Glutamatergic neuron (in vitro differentiated cells): Measurements from ENCODE around the gene IRS1. TPM values are rescaled to one million over a fixed set of nuclear protein-coding genes. Genes with fewer than 3 reads are reported as not detected.

Source experiments
- DNase-seq: peaks from one replicate; pipeline ENCODE4 v3.0.0; 2022
- H3K27ac Mint-ChIP-seq: one replicate; pipeline ENCODE4 v1.8.0; 2020; ENCODE audit warnings: mild to moderate bottlenecking, mixed read lengths, inconsistent platforms; ENCODE audit not compliant: unreplicated experiment
- H3K27me3 Mint-ChIP-seq: one replicate; pipeline ENCODE4 v1.8.0; 2020; ENCODE audit warnings: mild to moderate bottlenecking, moderate library complexity, mixed read lengths, inconsistent platforms; ENCODE audit not compliant: unreplicated experiment
- H3K36me3 Mint-ChIP-seq: one replicate; pipeline ENCODE4 v1.8.0; 2020; ENCODE audit warnings: mild to moderate bottlenecking, mixed read lengths, inconsistent platforms; ENCODE audit not compliant: unreplicated experiment
- H3K4me1 Mint-ChIP-seq: one replicate; pipeline ENCODE4 v1.8.0; 2020; ENCODE audit warnings: mild to moderate bottlenecking, low read depth, mixed read lengths, inconsistent platforms; ENCODE audit not compliant: unreplicated experiment
- H3K4me3 Mint-ChIP-seq: one replicate; pipeline ENCODE4 v1.8.0; 2020; ENCODE audit warnings: mild to moderate bottlenecking, mixed read lengths, inconsistent platforms; ENCODE audit not compliant: unreplicated experiment
- H3K9me3 Mint-ChIP-seq: one replicate; pipeline ENCODE4 v1.8.0; 2020; ENCODE audit warnings: mild to moderate bottlenecking, moderate library complexity, mixed read lengths, inconsistent platforms; ENCODE audit not compliant: unreplicated experiment
- total RNA-seq: library from RNA; stranded (reverse); fragmentation: NEBNext Ultra II Directional; extraction: Animal tissue kit (Norgen Biotek cat#: 25700); gene quantifications from one replicate; pipeline ENCODE4 v1.2.1, GENCODE V29; 2021; ENCODE audit not compliant: unreplicated experiment
- TF ChIP-seq, protein P1 (sequence below): fragments of 200-600 bp; sonication (generic); IDR thresholded peaks from one replicate; pipeline ENCODE4 v1.5.0; 2021; ENCODE audit not compliant: partially characterized antibody, unreplicated experiment

Gene IRS1
- total RNA-seq, 1 donor from 2014 or later = 8.1 TPM

DNA sequence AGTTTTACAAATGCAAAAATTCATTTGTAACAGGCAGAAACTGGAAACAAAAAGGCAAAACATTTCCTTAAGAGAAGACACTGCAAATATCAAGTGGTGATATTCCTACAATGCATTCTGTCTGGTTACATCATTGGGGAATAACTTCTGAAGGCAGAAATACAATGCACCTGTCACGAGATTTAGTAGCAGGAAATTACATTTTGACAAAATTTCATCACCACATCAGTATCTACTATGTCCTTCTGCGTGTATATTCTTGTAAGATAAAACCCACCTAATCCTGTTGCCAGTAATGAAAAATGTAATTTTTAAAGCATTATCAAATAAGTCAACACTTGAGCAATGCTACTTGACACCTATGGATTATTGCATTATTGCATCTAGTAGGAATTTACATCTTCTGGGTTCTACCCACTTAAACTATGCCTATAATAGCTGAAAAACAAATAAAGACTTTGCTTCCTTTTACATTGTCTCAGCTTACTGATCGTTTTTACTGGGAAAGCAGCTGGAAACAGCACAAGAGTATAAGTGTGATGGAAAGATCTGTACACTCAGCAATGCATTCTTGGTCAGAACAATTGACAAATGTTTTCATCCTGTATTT, 59.5 kb downstream of the IRS1 start:
- TF ChIP-seq, protein P1, sequence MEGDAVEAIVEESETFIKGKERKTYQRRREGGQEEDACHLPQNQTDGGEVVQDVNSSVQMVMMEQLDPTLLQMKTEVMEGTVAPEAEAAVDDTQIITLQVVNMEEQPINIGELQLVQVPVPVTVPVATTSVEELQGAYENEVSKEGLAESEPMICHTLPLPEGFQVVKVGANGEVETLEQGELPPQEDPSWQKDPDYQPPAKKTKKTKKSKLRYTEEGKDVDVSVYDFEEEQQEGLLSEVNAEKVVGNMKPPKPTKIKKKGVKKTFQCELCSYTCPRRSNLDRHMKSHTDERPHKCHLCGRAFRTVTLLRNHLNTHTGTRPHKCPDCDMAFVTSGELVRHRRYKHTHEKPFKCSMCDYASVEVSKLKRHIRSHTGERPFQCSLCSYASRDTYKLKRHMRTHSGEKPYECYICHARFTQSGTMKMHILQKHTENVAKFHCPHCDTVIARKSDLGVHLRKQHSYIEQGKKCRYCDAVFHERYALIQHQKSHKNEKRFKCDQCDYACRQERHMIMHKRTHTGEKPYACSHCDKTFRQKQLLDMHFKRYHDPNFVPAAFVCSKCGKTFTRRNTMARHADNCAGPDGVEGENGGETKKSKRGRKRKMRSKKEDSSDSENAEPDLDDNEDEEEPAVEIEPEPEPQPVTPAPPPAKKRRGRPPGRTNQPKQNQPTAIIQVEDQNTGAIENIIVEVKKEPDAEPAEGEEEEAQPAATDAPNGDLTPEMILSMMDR = no peak
- no peaks in the 10 kb centered on the region for H3K4me1 Mint-ChIP-seq
- no peak overlapping the region for H3K27ac Mint-ChIP-seq
- no peak overlapping the region for H3K4me3 Mint-ChIP-seq
- no peaks in the 10 kb centered on the region for H3K9me3 Mint-ChIP-seq
- no peaks in the 10 kb centered on the region for H3K36me3 Mint-ChIP-seq
- H3K27me3 Mint-ChIP-seq = no peaks in the 10 kb centered on the region
- no peak for DNase-seq

DNA sequence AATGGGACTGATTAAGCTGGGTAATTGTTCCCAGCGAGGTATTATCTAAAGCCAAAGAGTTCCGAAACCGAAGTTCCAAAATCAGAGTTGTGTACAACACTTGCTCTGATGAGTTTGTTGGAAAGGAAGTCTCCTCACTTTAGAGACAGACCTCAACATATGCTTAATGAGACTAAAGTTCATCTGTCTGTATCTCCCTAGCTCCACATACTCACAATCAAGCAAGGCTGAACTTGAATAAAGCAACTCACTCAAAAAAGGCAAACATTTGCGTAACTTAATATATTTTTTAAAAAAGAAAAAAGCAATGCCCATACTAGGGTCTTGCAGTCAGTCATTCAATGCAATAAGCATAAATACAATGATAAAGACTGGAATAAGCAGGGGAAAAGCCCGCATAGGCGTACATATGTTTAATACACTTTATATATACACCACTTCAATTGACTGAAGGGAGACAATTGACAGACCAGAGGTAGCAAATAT, 60.0 kb downstream of the IRS1 start:
- TF ChIP-seq, protein P1 = no peak
- no peaks in the 10 kb centered on the region for H3K9me3 Mint-ChIP-seq
- no peak for DNase-seq
- no peak overlapping the region for H3K27ac Mint-ChIP-seq
- no peaks in the 10 kb centered on the region for H3K27me3 Mint-ChIP-seq
- no peak overlapping the region for H3K4me3 Mint-ChIP-seq
- no peaks in the 10 kb centered on the region for H3K4me1 Mint-ChIP-seq
- no peaks in the 10 kb centered on the region for H3K36me3 Mint-ChIP-seq

DNA sequence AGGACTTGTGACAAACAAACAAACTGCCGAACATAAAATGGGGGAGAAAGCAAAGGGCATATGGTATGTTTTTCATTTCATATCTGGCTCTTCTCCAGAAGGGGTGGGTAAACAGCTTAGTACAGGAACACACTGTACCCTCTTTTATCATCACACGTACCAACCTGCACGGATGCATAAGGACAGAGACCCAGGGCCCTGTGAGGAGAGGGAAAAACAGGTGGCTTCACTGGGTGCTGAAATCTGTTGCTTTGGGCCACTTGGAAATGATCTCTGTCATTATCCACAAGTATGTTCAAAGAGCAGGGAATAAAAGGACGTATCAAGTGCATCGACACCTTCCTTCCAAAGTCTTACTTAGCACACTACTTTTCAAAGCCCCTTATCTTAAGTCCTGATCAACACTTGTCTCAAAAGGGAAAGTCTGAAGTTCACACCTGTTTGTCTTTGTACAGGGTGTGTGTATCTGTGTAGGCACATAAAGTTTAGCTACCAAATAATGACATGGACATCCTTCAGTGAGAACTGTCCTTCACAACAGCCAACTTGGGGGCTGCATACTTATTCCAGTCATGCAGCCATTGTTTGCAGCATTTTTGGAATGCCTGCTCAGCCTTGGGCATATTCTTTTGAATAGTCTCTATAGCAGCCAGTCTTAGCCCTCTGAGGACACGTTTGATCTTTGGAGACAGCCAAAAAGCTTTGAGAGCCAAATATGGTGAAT, 60.6 kb downstream of the IRS1 start:
- TF ChIP-seq, protein P1 = no peak
- H3K4me1 Mint-ChIP-seq = no peaks in the 10 kb centered on the region
- no peaks in the 10 kb centered on the region for H3K27me3 Mint-ChIP-seq
- no peaks in the 10 kb centered on the region for H3K36me3 Mint-ChIP-seq
- no peaks in the 10 kb centered on the region for H3K9me3 Mint-ChIP-seq
- no peak for DNase-seq
- no peak overlapping the region for H3K27ac Mint-ChIP-seq
- no peak overlapping the region for H3K4me3 Mint-ChIP-seq

DNA sequence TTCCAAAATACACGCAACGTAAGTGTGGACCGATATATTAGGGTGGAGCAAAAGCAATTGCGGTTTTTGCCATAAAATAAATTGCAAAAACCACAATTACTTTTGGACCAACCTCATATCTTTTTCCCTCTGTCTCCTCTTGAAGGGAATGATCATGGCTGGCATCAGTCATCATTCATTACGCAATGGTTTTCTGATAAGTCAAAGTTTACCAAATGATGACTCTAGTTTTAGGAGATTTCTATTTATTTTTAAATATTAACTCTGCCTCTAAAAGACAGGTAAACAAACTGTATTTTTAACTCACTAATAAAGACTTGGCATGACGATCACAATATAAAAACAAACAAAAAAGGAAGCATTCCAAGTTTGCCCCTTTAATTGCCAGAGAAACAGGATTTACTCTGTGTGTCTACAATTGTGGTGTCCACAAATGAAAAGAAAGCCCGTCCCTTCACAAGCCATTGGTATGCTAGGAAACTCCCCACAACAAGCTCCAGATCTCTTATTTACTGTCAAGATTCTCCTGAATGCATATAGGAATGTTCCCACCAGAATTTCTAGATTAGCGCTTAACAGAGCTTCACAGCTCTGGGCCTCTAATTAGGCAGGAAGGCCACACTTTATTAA, 61.3 kb downstream of the IRS1 start:
- TF ChIP-seq, protein P1 = no peak
- H3K27me3 Mint-ChIP-seq = no peaks in the 10 kb centered on the region
- no peaks in the 10 kb centered on the region for H3K9me3 Mint-ChIP-seq
- H3K4me1 Mint-ChIP-seq = no peaks in the 10 kb centered on the region
- no peak overlapping the region for H3K4me3 Mint-ChIP-seq
- no peak for DNase-seq
- no peak overlapping the region for H3K27ac Mint-ChIP-seq
- H3K36me3 Mint-ChIP-seq = no peaks in the 10 kb centered on the region

DNA sequence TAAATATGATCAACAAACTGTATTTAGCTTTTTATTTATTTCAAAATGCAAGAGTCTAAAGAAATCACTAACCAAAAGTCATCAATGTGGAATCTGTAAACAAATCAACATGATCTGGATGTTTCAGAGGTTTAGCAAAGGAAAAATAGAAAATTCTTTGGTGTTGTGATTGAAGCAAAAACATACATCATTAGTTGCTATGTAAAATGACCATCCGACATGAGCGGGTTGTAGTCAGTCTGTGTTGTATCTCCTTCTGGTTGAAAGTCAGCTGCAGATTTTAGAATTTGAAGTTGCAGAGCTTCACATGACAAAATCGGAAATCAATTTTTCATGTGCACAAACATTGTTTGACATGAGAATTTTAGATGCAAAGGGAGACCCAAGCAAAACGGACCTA, 63.2 kb downstream of the IRS1 start:
- Mint-ChIP-seq H3K4me3 (no peak overlapping the region), H3K27me3 (no peaks in the 10 kb centered on the region), H3K27ac (no peak overlapping the region), H3K4me1 (no peaks in the 10 kb centered on the region), H3K9me3 (no peaks in the 10 kb centered on the region), H3K36me3 (no peaks in the 10 kb centered on the region)
- no peak for DNase-seq
- TF ChIP-seq, protein P1 = no peak
